GM12865 (cell line): ENCODE measurements around the gene HMX1.

ENCODE experiments used
- DNase-seq: peaks from one replicate; pipeline ENCODE4 v3.0.0; 2010; ENCODE audit warnings: low read depth
- H3K4me3 ChIP-seq: 2 replicates; pipeline ENCODE4 v1.5.1; 2011; ENCODE audit warnings: mild to moderate bottlenecking, low read depth, low read length, control low read depth
- TF ChIP-seq, protein P1 (sequence below): IDR thresholded peaks from 2 replicates; pipeline ENCODE4 v1.5.1; 2011; ENCODE audit warnings: low read length, control low read depth, low read depth, inconsistent platforms; ENCODE audit not compliant: insufficient read depth; ENCODE audit errors: missing control alignments

HMX1 gene

DNA sequence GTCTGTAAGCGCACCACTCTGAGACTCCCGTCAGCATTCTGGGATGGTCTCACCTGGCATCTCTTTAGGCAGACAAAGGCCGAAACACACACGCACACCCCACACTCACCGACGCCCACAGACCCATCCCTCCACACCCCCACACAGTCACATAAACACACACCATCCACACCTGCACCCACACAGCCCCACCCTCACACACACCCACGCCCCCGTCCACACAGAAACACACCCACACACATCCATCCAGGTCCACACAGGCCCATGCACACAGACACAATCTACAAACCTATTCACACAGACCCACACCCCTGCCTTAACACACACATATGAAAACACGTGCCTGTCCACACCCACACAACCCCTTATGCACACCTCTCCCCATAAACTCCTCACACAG is 9.2 kb upstream of the HMX1 start:
- H3K4me3 ChIP-seq: no peak overlapping the region
- TF ChIP-seq, protein P1, sequence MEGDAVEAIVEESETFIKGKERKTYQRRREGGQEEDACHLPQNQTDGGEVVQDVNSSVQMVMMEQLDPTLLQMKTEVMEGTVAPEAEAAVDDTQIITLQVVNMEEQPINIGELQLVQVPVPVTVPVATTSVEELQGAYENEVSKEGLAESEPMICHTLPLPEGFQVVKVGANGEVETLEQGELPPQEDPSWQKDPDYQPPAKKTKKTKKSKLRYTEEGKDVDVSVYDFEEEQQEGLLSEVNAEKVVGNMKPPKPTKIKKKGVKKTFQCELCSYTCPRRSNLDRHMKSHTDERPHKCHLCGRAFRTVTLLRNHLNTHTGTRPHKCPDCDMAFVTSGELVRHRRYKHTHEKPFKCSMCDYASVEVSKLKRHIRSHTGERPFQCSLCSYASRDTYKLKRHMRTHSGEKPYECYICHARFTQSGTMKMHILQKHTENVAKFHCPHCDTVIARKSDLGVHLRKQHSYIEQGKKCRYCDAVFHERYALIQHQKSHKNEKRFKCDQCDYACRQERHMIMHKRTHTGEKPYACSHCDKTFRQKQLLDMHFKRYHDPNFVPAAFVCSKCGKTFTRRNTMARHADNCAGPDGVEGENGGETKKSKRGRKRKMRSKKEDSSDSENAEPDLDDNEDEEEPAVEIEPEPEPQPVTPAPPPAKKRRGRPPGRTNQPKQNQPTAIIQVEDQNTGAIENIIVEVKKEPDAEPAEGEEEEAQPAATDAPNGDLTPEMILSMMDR: no peak
- DNase-seq: no peak

DNA sequence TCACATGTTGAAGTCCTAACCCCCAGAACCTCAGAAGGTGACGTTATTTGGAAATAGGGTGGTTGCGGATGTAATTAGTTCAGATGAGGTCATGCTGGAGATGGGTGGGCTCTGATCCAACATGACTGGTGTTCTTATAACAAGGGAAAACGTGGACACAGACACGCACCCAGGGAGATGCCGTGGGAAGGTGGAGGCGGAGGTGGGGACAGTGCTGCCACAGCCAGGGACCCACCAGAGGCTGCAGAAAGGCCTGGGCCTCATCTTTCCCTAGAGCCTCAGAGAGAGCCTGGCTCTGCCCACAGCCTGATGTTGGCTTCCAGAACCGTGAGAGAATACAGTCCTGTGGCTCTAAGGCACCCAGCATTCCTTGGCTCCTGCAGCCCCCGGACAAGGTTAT is 7.9 kb upstream of the HMX1 start:
- TF ChIP-seq, protein P1: no peak

DNA sequence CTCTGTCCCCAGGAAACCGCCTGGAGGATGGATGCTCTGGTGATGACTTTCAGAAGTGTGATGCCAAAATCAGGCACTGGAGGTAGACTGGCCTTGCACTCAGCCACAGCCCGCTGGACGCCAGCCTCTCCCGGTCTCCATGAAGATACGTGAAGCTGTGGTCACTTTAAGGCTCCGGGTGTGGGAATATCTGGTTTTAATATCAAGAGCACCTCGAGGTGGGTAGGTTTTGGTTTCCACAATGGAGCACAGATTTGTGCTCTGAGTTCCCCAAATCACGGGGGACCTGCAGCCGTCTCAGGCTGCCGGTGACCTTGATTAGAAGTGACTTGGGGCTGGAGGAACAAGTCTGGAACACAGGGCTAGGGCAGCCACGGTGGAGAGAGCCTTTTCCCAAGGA is 6.8 kb upstream of the HMX1 start:
- no peak for DNase-seq
- TF ChIP-seq, protein P1: no peak
- H3K4me3 ChIP-seq: no peak overlapping the region

More for the DNA sequence above, 7.9 kb upstream of the HMX1 start:
- no peak overlapping the region for H3K4me3 ChIP-seq
- DNase-seq: no peak

DNA sequence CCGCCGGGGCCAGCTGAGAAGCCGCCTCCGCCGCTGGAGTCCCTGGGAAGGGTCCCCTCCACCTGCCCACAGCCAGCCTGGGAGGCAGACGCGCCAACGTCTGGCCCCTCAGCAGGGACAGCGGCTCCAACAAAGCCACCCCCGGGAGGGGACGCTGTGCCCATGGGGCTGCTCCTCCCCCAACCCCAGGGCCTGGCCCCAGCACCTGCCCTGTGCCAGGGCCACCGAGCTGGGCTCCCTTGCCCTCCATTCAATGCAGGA is 6.1 kb upstream of the HMX1 start:
- H3K4me3 ChIP-seq: no peak overlapping the region
- TF ChIP-seq, protein P1: no peak
- DNase-seq: no peak

DNA sequence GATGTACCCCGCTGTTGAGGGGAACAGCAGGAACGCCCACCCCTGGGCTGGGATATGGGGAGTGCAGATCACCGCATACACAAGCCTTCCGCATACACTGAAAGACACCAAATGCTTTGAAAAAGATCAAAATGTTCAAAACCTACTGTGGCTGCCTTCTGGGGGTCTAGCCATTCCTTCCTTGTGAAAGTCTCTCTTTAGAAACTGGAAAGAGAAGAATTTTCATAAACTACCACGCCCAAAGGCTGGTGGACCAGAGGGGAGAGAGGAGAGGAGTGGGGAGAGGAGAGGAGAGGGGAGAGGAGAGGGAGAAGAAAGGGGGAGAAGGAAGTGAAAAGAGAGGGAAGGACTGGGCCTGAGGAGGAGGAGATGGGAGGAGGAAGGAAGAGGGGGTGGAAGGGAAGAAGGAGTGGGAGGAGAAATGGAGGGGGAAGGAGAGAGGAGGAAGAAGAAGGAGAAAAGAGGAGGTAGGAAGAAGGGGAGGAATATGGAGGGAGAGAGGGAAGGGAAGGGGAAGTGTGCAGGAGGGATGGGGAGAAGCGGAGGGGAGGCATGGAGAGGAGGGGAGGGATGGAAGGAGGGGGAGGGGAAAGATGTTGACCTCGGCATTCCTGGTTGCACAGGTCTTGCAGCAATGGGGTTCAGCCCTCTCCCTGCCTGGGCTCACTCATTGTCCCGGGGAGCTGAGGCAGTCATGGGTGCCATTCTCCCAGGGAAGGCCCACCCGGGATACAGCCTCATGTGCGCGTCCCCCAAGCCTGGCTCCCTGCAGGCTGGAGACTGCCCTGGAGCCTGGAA is 5.5 kb upstream of the HMX1 start:
- H3K4me3 ChIP-seq: no peak overlapping the region

DNA sequence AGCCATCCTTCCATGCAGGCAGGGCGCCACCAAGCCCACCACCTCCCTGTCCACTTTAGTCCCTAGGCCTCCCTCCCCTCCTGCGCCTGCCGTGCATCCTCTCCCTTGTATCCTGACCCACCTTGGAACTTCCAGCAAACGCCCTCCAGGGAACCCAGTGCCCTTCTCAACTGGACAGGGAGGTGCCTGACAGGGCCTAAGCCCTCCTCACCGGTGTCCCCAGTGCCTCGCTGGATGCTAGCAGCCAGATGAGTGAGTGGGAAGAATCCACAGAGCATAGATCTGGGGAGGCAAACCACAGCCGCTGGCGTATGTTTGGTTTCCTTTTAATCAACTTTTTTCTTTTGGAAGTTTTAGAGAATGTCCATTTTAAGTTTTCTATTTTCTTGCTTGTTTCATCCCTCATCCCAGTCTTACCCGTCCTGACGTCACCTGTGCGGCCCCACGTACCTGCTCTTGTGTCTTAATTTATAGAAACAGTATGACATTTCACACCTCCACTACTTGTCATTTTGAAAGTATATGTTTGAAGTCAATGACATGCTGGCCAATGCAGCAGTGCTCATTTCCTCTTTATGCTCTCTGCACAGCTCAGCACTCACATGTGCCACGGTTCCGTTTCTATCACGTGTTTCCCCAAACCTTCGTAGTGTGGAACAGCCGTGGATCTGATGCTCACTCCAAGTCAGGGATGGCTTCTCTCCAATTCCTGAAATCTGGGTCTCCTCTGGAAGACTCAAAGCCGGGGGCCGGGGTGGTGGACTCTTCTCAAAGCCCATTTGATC is 3.4 kb upstream of the HMX1 start:
- H3K4me3 ChIP-seq: no peak overlapping the region
- TF ChIP-seq, protein P1: no peak
- no peak for DNase-seq

More for the DNA sequence above, 5.5 kb upstream of the HMX1 start:
- TF ChIP-seq, protein P1: no peak
- DNase-seq: no peak
